Measurements from ENCODE around the gene IMMP2L. TPM values are rescaled to one million over a fixed set of nuclear protein-coding genes. Genes with fewer than 3 reads are reported as not detected.

The IMMP2L gene
- total RNA-seq, 4 donors from 2014 or later: 19.0 to 37.2 (median 21.3) TPM

DNA sequence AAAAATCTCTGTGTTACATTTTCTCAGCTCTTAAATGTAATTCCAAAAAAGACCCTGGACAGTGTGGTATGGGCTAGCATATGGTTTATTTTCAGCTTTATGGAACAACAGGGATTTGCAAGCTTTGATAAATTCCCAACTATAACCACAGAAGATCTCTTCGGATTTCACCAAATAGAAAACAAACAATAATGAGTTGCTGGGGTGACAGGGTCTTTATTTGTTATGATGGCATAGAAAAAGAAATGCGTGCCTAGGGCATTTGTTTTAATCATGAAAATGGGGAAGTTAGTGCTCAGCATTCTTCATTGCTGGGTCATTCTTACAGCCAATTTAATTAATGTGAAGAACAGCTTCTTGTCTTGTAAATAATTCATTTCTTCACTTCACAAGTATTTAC is 332.4 kb downstream of the IMMP2L start:
- TF ChIP-seq, protein P1, sequence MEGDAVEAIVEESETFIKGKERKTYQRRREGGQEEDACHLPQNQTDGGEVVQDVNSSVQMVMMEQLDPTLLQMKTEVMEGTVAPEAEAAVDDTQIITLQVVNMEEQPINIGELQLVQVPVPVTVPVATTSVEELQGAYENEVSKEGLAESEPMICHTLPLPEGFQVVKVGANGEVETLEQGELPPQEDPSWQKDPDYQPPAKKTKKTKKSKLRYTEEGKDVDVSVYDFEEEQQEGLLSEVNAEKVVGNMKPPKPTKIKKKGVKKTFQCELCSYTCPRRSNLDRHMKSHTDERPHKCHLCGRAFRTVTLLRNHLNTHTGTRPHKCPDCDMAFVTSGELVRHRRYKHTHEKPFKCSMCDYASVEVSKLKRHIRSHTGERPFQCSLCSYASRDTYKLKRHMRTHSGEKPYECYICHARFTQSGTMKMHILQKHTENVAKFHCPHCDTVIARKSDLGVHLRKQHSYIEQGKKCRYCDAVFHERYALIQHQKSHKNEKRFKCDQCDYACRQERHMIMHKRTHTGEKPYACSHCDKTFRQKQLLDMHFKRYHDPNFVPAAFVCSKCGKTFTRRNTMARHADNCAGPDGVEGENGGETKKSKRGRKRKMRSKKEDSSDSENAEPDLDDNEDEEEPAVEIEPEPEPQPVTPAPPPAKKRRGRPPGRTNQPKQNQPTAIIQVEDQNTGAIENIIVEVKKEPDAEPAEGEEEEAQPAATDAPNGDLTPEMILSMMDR (IDR thresholded peaks at IDR 0.05; ENCODE audit: low read depth): no peak

DNA sequence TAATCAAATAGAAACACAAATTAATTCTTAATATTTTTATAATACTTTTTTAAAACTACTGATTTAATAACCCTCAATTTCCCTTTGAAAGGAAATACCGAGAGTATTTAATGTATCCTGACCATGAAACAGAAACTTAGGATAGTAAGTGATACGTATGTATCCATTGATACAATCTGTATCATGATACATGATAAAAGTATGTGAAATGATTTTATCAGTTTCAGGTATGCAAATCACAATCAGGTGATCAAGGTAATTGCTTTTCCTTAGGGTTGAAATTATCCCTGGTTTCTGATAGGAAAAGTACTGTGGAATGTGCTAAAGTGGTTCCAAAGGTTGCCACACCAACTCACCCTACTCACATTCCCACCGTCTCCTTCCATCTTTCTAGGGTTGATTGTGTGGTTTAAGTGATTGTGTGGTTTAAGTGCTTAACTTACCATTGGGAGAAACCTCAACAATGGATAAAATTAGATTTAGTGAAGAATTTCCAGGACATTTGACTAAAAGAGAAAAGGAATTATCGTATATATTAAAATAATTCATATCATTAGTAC is 333.0 kb downstream of the IMMP2L start:
- TF ChIP-seq, protein P1 (IDR thresholded peaks at IDR 0.05; ENCODE audit: low read depth): no peak

DNA sequence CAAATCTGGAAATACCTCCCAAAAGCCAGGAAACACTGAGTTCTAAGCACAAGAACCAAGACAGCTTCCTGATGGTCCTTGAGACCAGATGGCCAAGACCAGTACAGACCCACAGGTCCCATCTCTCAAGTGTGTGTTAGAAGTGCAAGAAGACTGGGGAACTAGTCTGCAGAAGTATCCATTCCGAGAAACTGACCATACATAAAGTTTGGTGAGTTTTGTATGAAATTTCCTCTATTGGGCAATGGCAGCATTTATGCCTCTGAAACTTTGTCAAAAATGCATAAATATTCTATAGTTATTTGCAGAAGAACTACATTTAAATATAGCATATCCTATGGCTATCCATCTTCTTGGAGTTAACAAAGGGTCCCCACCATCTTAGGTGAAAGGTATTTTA is 333.9 kb downstream of the IMMP2L start:
- TF ChIP-seq, protein P1 (IDR thresholded peaks at IDR 0.05; ENCODE audit: low read depth): no peak

DNA sequence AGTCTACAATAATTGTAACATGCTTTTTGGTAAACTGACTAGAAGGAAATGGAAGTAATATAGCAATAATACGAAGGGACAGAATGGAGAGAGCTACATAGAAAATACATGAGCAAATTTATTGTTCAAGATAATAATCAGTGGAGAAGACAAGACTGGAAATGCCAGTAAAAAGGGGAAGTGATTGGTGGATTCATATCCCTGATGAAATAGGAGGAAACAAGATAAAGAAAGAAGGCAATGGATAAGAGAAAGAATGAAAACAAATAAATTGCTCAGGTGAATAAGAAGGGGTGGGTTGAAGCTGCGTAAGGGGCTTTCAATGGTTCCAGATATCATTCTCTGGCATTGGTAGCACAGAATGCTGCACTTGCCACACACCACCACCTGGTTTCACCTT is 335.5 kb downstream of the IMMP2L start:
- TF ChIP-seq, protein P1 (IDR thresholded peaks at IDR 0.05; ENCODE audit: low read depth): no peak

DNA sequence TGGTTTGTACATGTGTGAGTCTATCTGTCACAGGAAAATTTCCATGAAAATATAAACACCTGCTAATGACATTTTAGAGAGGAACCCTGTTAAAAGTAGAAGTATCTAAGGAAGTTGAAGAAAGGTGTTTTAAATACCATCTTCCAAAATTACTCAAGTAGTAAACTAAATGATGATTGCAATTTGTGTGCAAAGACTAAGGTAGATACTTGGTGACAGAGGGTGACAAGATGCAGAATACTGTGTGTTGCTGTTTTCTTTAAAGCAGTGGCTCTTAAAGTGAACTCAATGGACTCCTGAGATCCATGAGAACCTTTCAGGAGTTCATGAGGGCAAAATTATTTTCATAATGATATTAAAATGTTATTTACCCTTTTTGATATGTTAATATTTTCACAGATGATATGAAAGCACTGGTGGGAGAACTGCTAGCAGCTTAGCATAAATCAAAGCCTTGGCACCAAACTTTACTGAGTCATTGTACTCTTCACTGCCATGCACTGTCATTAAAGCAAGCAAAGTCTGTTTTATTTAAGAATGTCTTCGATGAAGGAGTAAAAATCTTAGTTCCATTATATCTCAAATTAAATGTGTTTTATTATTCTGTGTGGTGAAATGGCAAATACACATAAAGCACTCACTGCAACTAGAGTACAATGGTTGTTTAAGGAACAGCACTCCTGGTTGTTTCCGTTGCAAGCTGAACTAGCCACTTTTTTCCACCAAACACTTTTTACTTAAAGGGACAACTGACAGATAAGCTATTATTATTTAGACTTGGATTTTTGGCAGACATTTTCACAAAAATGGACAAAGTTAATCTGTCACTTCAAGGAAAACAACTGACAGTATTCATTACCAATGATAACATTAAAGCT is 337.7 kb downstream of the IMMP2L start:
- TF ChIP-seq, protein P1 (IDR thresholded peaks at IDR 0.05; ENCODE audit: low read depth): no peak

DNA sequence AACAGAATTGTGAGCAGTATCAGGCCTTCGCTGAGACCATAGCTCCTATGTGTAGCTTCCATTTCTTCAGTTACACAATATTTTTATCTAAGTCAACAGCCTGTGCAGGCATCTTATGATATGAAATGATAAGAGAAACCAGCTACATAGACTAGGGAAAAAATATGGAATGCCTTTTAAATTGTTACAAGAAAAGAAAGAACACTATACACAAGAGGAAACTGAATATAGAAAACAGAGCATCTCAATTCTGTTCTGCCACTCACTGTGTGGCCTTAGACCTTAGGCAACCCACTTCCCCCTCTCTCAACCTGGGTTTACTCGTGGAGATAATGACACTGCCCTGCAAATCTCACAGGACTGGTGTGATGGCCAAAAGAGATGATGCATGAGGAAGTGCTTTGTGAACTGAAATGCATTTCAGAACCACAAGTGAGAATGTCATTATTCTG is 338.5 kb downstream of the IMMP2L start:
- TF ChIP-seq, protein P1 (IDR thresholded peaks at IDR 0.05; ENCODE audit: low read depth): no peak

DNA sequence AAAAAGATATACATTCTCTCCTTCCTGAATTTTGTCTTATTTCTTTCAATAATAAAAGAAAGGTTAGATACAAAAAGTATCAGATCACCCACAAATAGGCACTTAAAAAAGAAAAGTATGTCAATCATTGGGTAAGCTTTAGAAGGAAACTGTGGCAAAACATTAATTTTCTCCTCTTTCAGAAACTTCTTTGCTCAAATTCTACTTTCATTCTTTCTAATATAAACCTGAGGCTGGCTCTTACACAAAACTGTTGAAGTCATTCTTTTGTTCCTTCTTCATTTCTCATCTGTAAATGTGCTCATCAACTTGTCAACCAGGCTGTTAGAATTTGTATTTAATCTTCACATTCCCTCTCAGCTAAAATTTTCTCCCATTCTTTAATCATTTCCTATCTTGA is 346.7 kb downstream of the IMMP2L start:
- TF ChIP-seq, protein P1 (IDR thresholded peaks at IDR 0.05; ENCODE audit: low read depth): no peak

All from subcutaneous adipose tissue (tissue), 4 donors.